ENCODE measurements around the gene MYH9. TPM values are rescaled to one million over a fixed set of nuclear protein-coding genes. Genes with fewer than 3 reads are reported as not detected.
"Not testable (repeated sequence)": the region's sequence is repeated elsewhere in the genome, so short reads cannot be mapped to it uniquely, and the experiment has no call there.

MYH9 gene
- total RNA-seq, 1 donor from 2014 or later = 204 TPM

DNA sequence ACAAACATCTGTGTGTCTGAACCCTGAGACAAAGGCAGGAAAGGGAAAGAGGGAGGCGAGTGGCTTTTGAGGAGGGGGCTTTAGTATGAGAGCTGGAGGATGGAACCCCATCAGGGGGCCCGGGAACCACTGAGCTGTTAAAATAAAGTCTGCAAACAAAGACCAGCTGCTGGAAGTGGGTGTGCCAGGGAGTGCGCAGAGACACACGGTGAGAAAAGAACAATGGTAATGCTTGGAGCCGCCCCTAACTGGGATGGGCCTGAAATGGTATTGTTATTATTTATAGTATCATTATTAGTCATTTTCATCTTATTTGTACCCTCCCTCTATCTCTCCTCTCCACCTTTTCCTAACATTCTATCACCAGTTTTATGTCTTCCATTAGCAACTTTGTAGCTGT is 132.2 kb downstream of the MYH9 start:
- DNase-seq (ENCODE audit: low spot score); ATAC-seq: not testable (repeated sequence)

DNA sequence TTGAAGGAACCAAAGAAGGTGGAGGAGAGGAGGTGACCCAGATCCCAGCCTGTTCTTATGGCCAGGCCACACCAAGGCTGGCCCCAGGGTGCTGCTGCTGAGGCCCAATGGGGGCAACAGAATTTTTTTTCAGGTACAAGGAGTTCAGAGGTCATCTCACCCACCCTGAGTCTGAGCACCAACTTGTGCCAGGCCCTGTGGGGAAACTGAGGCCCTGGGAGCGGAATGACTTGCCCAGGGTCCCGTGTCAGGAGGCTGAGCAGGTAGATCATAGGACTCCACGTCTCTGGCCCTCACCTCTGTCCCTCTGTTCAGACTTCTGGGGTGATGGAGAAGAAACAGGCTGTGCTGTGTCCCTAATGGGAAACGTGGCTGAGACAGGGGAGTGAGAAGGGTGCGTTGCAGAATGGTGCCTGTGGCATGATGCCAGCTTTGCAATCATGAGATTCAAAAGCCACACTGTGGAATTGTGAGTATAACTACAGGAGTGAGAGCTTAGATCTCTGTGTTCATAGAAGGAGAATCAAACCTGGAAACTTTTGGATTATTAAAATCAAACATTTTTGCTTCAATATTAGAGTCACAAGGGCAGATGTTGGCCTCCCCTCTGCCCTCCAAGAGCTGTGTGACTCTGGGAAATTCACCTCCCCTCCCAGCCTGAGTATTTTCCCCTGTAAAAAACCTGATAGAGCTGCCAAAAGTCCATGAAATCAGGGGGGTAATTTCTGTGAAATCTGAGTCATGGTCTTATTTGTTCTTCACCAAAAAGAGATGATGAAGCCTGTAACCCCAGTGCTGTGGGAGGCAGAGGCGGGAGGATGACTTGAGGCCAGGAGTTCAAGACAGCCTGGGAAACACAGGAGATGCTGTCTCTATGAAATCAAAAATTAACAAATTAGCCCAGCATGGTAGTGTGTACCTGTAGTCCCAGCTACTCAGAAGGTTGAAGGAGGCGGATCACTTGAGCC is 134.0 kb downstream of the MYH9 start:
- ATAC-seq (peak; percentile 59), DNase-seq (ENCODE audit: low spot score) (no peak)

DNA sequence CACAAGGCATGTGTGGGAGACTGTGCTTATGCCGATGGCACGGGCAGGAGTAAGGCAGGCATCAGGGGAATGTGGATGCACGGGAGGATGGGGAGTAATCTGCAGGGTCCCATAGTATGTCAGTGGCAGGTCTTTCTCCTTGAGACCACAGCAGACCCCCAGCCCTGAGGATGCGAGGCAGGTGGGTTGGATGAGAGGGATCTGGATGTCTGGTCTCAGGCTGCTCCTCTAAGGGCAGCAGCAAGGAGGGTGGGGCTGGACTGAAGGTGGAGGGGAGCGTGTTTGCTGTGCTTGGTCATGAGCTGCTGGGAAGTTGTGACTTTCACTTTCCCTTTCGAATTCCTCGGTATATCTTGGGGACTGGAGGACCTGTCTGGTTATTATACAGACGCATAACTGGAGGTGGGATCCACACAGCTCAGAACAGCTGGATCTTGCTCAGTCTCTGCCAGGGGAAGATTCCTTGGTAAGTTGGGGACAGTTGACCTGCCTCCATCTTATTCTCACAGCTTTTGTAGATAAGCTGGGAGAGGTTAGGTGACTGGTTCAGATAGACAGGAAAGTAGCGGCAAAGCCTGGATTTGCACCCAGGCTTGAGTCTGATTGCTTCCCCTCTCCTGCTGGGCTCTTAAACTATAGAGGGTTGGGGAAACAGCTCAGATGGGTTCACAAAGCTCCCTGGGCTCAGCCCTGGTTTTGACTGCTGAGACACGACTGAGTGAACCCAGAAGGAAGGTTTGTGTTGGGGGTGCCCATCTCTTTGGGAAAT is 134.8 kb downstream of the MYH9 start, which contains the start of gene APOL1:
Gene APOL1 (plus strand): TSS at position 380 of the 769 bp plus-strand sequence. CDS start 1,823 bp downstream, outside the sequence.
- DNase-seq (ENCODE audit: low spot score) (no peak), ATAC-seq (peak; percentile 87)

DNA sequence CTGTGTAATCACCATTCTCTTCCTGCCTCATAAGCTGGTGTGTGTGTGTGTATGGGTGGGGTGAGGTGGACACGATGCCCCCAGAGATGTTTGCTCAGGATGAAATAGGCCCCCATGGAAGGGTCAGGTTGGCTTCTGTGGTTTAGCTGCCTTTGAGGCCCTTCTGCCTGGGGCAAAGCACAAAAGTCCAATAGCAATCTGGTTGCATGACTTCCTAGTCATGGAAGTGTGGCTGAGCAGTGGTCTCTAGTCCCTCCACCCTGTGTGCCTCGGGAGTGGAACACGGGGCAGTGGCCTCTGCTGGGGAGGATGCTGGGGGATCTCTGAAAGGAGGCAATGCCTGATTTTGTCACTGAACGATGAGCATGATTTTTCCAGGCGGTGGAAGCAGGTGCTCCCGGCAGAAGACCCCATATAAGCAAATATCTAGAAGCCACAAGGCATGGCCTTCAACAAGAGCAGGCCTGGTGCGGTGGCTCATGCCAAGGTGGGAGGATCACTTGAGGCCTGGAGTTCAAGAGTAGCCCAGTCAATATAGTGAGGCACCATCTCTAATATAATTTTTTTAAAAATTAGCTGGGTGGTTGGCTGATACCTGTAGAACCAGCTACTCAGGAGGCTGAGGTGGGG is 135.7 kb downstream of the MYH9 start:
- not testable (repeated sequence) for DNase-seq (ENCODE audit: low spot score); ATAC-seq

DNA sequence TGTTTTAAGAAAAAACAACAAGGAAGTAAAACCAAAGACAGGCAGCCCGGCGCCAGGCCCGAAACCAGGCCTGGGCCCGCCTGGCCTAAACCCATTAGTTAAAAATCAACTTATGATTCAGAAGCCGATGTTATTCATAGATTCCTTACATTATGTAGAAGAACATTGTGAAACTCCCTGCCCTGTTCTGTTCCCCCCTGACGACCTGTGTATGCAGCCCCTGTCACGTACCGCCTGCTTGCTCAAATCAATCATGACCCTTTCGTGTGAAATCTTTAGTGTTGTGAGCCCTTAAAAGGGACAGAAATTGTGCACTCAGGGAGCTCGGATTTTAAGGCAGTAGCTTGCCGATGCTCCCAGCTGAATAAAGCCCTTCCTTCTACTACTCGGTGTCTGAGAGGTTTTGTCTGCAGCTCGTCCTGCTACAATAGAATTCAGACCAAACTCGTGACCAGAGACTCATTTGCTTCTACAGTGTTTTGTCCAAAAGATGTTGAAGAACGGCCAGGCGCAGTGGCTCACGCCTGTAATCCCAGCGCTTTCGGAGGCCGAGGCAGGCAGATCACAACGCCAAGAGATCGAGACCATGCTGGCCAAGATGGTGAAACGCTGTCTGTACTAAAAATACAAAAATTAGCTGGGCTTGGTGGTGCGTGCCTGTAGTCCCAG is 137.3 kb downstream of the MYH9 start:
- not testable (repeated sequence) for DNase-seq (ENCODE audit: low spot score); ATAC-seq

DNA sequence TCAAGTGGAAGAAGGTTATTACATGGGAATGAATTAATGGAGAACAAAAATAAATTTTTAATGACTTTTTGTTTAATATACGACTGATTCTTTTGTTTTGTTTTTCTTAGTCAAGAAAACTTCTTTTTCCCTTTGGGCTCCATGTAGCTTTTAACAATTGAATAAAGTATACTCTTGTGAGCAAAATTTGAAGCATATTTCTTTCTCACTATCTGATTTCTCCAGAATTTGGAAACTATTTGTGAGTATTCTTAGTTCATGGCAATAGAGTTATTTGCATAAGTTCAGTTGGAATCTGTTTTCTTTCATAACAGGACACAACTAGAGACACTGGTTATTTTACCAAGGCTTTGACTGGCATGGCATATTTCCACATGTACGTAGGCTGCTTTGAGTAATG is 138.6 kb downstream of the MYH9 start:
- DNase-seq (ENCODE audit: low spot score) = no peak
- ATAC-seq = no peak

DNA sequence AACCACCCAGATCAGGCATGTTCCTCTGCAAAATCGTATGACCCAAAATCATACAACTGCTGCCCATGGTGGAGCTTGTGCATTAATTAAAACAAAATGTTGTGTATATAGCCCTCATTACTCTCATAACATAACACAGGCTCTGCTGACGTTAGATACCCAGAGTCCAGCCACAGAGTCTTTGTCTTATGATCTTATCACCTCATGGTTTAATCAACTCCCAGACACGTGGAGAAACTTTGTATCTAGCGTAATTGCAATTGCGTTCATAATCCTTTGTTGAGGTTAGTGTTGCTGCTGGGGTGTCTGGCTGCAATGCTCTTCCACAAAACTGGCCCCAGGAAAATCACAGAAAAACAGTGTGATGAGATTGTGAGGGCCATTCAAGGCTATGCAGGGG is 139.8 kb downstream of the MYH9 start:
- DNase-seq (ENCODE audit: low spot score) (no peak), ATAC-seq (no peak)

DNA sequence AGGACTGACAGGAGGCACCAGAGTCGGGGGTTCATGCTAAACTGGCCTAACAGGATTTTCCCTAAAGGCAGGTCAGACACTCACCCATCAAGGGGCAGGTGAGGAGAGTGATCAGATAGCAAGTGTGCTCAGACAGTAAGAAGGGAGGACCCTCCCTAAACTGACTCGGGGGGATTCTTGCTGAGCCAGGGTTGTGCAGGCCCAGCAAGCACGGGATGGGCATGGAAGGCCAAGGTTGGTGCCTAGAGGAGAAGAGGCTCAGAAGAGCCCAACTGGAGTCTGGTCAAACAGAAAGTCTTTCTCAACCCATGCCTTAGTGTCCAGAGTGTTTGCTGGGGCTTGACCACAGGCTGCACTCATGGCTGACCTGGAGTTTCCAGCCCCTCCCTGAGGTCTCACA is 141.0 kb downstream of the MYH9 start:
- no peak for ATAC-seq
- peak; percentile 28 for DNase-seq (ENCODE audit: low spot score)

DNA sequence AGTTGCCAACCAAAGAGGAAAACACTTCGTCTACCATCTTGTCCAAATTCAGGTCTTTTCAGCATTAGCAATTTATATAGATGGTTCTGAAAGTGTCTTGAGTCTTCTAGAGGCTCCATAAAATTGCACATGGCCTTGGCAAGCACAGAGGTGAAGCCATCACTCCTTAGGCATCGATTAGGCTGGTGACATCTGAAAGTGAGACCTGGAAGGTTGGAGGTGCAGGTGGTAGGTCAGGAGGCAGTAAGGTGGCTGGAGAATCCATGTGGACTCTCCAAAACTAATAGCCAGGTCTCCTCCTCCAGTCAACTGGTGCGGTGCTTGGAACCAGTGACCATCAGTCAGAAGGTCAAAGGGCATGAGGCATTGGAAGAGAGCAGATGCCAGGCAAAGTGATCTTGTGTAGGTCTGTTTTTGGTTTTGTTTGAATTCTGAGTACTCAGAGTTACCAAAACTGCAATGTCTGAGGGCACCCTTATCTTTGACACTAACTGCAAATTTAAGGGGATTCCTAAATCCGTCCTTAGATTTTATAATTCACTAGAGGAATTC is 141.9 kb downstream of the MYH9 start:
- DNase-seq (ENCODE audit: low spot score) = peak; percentile 63
- peak; percentile 91 for ATAC-seq

DNA sequence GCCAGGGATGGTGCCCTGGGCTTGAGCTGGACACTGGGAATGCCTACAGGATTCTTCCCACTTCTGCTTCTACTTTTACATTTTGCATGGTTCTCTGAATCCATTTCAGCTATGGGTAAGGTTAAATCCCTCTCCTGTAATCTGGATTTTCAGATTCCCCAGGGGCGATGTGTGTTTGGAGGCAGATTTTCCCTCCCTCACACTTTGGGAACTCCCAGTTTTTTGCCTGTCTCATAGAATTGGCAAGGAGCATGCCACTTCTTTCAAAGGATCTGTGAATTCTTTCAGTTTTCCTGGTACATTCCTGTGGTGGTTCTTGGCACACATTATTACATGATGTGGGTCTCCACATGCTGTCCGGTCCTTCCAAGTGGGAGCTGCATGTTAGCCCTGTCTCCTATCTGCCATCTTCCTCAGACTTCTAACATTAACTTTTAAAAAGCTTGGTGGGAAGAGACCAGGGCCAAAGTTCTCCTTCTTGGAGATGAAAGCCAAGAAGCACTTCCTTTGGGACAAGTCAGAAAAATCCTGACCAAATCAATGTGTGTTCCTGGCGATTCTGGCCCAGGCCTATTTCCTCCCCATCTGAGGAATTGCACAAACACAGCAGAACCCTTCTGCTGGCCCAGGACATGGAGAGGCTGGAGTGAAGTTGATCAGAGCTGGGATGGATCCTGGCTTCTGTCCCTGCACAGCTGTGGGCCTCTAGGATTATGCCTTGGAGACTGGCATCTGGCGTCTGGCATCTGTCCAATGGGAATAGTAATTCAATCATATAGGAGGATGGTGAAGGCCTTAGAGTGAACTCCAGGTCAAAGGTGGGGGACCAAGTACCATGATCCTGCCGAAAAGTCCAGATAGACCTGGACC is 143.0 kb downstream of the MYH9 start:
- no peak for ATAC-seq
- peak; percentile 44 for DNase-seq (ENCODE audit: low spot score)

DNA sequence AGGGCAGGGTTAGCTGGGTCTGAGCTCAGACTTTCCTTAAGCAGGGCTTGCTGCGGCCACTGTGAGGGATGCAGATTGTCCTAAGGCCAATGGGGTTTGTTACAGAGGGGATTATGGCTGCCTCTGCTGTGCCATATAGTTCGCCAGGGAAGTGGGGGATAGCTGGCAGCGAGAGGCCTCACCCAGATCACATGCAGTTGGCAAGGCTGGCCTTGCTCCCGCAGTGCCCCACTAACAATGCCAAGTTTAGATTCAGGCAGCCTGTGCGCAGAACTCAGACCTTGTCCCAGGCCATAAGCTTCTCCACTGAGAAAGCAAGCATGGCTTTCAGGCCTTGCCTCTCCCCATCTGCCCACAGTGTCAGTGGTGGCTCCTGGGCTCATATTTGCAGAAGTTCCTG is 143.8 kb downstream of the MYH9 start:
- no peak for ATAC-seq
- peak; percentile 41 for DNase-seq (ENCODE audit: low spot score)

DNA sequence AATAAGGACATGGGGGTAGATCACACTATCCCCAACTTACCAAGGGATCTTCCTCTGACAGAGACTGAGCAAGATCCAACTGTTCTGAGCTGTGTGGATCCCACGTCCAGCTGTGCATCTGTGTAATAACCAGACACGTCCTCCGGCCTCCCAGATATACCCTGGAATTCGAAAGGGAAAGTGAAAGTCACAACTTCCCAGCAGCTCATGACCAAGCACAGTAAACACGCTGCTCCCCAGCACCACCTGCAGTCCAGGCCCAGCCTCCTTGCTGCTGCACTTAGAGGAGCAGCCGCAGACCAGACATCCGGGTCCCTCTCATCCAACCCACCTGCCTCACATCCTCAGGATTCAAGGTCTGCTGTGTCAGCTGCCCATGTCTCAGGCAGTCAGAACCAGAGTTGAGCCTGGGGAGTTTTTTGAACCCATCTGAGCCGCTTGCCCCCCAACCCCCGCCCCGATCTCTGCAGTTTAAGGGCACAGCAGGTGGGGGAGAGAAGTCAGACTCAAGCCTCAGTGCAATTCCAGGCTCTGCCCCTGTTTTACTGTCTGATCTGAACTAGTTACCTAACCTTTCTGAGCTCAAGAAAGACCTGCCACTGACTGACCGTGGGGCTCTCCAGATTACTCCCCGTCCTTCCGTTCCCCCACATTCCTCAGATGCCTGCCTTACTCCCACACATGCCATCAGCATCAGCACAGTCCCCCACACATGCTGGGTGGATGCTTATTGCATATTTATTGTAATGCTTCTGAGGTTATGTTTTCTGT is 148.2 kb downstream of the MYH9 start, which contains the start of gene APOL2:
Gene APOL2 (minus strand): TSS at position 127 of the 771 bp plus-strand sequence. CDS start 6,365 bp downstream, outside the sequence.
- DNase-seq (ENCODE audit: low spot score) = peak; percentile 88
- ATAC-seq = peak; percentile 92

DNA sequence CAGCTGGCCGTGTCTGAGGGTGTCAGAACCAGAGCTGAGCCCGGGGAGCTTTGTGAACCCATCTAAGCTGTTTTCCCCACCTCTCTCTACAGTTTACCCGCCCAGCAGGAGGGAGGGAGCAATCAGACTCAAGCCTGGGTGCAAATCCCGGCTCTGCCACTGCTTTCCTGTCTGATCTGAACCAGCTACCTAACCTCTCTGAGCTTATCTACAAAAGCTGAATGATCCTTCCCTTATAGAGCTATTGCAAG is 148.7 kb downstream of the MYH9 start:
- ATAC-seq = peak; percentile 19
- no peak for DNase-seq (ENCODE audit: low spot score)

DNA sequence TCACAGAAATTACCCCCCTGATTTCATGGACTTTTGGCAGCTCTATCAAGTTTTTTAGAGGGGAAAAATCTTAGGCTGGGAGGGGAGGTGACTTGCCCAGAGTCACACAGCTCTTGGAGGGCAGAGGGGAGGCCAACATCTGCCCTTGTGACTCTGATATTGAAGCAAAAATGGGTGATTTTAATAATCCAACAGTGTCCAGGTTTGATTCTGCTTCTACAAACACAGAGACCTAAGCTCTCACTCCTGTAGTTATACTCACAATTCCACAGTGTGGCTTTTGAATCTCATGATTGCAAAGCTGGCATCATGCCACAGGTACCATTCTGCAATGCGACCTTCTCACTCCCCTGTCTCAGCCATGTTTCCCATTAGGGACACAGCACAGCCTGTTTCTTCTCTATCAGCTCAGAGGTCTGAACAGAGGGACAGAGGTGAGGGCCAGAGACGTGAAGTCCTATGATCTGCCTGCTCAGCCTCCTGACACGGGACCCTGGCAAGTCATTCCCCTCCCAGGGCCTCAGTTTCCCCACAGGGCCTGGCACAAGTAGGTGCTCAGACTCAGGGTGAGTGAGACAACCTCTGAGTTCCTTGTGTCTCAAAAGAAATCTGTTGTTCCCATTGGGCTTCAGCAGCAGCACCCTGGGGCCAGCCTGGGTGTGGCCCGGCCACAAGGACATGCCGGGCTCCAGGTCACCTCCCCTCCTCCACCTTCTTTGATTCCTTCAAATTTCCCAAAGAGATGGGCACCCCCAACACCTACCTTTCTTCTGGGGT is 149.2 kb downstream of the MYH9 start:
- DNase-seq (ENCODE audit: low spot score) = no peak
- peak; percentile 49 for ATAC-seq

DNA sequence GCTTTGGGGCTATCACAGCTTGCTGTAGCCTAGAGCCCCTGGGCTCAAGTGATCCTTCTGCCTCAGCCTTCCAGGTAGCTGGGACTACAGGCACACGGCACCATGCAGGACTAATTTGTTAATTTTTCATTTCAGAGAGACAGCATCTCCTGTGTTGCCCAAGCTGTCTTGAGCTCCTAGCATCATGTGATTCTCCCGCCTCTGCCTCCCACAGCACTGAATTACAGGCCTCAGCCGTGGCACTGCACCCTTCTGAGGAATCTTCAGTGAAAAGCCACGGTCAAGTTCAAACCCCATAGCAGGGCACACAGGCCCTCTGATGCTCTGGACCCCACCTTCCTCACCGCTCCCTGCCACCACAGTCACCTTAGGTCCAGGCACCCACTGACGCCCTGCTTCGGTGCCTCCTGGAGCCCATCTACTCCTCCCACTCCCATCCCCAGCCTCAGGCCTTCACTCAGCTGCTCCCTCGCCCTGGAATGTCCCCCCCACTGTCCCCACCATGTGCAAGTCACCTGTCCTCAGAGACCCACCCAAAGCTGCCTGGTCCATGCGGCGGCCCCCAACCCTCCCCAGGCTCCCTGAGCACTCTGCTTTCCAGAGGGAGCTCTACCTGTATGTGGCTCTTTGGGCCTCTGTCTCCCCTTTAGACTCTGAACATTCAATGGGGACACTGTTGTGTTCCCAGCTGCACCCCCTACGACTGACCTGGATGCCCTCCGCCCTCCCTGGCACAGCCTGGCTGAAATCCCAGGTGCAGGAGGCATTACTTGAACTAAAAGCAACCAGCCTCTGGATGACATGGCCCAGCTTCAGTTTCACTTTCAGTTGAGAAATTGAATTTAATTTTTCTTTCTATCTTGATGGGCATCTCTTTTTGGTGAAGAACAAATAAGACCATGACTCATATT is 150.1 kb downstream of the MYH9 start:
- DNase-seq (ENCODE audit: low spot score) (peak; percentile 76), ATAC-seq (peak; percentile 72)

DNA sequence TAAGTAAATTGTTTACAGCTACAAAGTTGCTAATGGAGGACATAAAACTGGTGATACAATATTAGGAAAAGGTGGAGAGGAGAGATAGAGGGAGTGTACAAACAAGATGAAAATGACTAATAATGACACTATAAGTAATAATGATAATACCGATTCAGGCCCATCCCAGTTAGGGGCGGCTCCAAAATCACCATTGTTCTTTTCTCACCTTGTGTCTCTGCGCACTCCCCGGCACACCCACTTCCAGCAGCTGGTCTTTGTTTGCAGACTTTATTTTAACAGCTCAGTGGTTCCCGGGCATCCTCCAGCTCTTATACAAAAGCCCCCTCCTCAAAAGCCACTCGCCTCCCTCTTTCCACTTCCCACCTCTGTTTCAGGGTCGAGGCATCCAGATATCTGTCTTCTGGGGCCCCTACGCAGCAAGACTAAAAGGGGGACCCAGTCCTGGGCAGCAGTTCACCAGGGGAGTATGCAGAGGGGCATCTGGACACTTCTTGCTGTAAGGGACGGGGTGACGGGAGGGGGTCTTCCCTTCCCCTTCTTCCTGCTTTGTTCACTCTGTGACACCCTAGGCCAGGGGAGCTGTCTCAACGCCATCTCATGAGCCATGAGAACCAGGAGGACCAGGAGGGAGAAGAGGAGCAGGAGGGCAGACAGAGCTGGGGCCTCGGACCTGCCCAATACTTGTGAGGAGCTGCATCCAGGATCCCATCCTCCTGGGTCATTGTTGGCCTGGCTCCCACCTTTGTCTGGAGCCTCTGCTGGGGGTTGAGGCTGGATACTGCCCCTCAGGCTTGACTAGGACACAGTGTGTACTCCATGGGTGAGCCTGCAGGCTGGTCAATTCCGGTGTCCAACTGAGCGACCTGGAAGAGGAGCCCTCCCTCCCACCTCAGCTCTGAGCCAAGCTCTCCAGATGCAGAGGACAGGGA is 151.1 kb downstream of the MYH9 start:
- DNase-seq (ENCODE audit: low spot score) (no peak), ATAC-seq (no peak)
